H1 (cell line): Measurements from ENCODE around the gene PKD1L1. TPM values are rescaled to one million over a fixed set of nuclear protein-coding genes. Genes with fewer than 3 reads are reported as not detected.

Experiments used
- CTCF ChIA-PET: fragments of 300-600 bp; sonication (Branson Sonifier 250); formaldehyde crosslinking; loops from one replicate; lab custom pipeline; 2021; ENCODE audit not compliant: partially characterized antibody; lab: Charles Lee
- POLR2A ChIA-PET: fragments of 300-600 bp; sonication (Branson Sonifier 250); formaldehyde crosslinking; loops from one replicate; lab custom pipeline; 2021; ENCODE audit warnings: inconsistent platforms; ENCODE audit not compliant: partially characterized antibody; lab: Charles Lee
- DNase-seq, 2 experiments: peaks; one replicate each; pipeline versions ENCODE4 v3.0.0 to v3.0.0-alpha.2; 2010 to 2022; ENCODE audit warnings: low spot score in 2 of 2, low read depth in 1 of 2, mixed read lengths in 1 of 2
- FAIRE-seq: peaks from 2 replicates; lab custom pipeline; 2011; peaks lifted over from hg19 to GRCh38; lab: Jason Lieb, UNC
- H2AFZ ChIP-seq: 2 replicates; pipeline ENCODE4 v1.8.1; 2012; ENCODE audit warnings: low read length, inconsistent platforms
- H2AK5ac ChIP-seq: 2 replicates; pipeline ENCODE4 v1.6.1; 2013; ENCODE audit warnings: low read depth, low read length
- H2BK120ac ChIP-seq: replicated peaks from 2 replicates; pipeline ENCODE3; 2013; ENCODE audit warnings: low read depth, low read length, inconsistent platforms
- H2BK12ac ChIP-seq: 2 replicates; pipeline ENCODE4 v1.6.1; 2013; ENCODE audit warnings: low read depth, low read length
- H2BK15ac ChIP-seq: 2 replicates; pipeline ENCODE4 v1.6.1; 2013; ENCODE audit warnings: low read length
- H2BK20ac ChIP-seq: 2 replicates; pipeline ENCODE4 v1.6.1; 2013; ENCODE audit warnings: low read length
- H2BK5ac ChIP-seq: 2 replicates; pipeline ENCODE4 v1.6.1; 2013; ENCODE audit warnings: low read depth, low read length
- H3K14ac ChIP-seq: 2 replicates; pipeline ENCODE4 v1.6.1; 2013; ENCODE audit warnings: inconsistent platforms; ENCODE audit not compliant: insufficient read length
- H3K18ac ChIP-seq: 2 replicates; pipeline ENCODE4 v1.6.1; 2013; ENCODE audit warnings: low read length; ENCODE audit errors: extremely low read depth
- H3K23ac ChIP-seq: 2 replicates; pipeline ENCODE4 v1.6.1; 2013; ENCODE audit warnings: inconsistent platforms; ENCODE audit not compliant: insufficient read length
- H3K23me2 ChIP-seq: 2 replicates; pipeline ENCODE4 v1.6.1; 2013; ENCODE audit warnings: low read depth, low read length
- H3K27ac ChIP-seq: 2 replicates; pipeline ENCODE4 v1.6.1; 2011; ENCODE audit warnings: low read depth, low read length, inconsistent platforms
- H3K27me3 ChIP-seq, 4 experiments: replicated peaks in 1 of 4; 1 replicate in 1 of 4; 2 replicates in 3 of 4; pipeline versions ENCODE4 v1.6.1 to v1.8.1; 2011 to 2013; ENCODE audit warnings: low read length in 3 of 4, mild to moderate bottlenecking in 3 of 4, inconsistent platforms in 2 of 4, mixed read lengths in 2 of 4, moderate library complexity in 1 of 4; ENCODE audit not compliant: control insufficient read depth in 3 of 4, insufficient read depth in 3 of 4; ENCODE audit errors: extremely low read depth in 1 of 4
- H3K36me3 ChIP-seq, 4 experiments: 2 replicates each; pipeline versions ENCODE4 v1.6.1 to v1.8.1; 2011 to 2013; ENCODE audit warnings: mild to moderate bottlenecking in 4 of 4, low read length in 3 of 4, moderate library complexity in 2 of 4, control low read depth in 1 of 4, inconsistent platforms in 1 of 4; ENCODE audit not compliant: insufficient read depth in 4 of 4, control insufficient read depth in 2 of 4
- H3K4ac ChIP-seq: replicated peaks from 2 replicates; pipeline ENCODE3; 2013; ENCODE audit warnings: low read length, low read depth, mixed read lengths, inconsistent platforms; ENCODE audit not compliant: insufficient read length
- H3K4me1 ChIP-seq, 4 experiments: replicated peaks in 1 of 4; 1 replicate in 1 of 4; 2 replicates in 3 of 4; pipeline versions ENCODE4 v1.6.1 to v1.8.1; 2011 to 2013; ENCODE audit warnings: low read length in 3 of 4, inconsistent platforms in 2 of 4, mixed read lengths in 1 of 4; ENCODE audit not compliant: insufficient read depth in 4 of 4, control insufficient read depth in 3 of 4
- H3K4me2 ChIP-seq, 2 experiments: 2 replicates each; pipeline versions ENCODE4 v1.6.1 to v1.8.1; 2011 to 2013; ENCODE audit warnings: low read depth in 2 of 2, low read length in 2 of 2, control low read depth in 1 of 2, inconsistent platforms in 1 of 2, mild to moderate bottlenecking in 1 of 2; ENCODE audit not compliant: insufficient read depth in 1 of 2
- H3K4me3 ChIP-seq, 4 experiments: fragments of 200-600, 300-600 bp in 1 of 4; sonication (generic), shearing (Covaris generic), sonication (Bioruptor Twin) in 1 of 4; 2 replicates each; pipeline versions ENCODE4 v1.5.1 to v1.8.1; 2011 to 2016; ENCODE audit warnings: low read length in 4 of 4, low read depth in 3 of 4, control low read depth in 2 of 4, inconsistent platforms in 2 of 4, mild to moderate bottlenecking in 2 of 4, mixed read lengths in 1 of 4, moderate library complexity in 1 of 4; ENCODE audit not compliant: insufficient read depth in 2 of 4; ENCODE audit errors: extremely low read depth in 1 of 4
- H3K56ac ChIP-seq: replicated peaks from 2 replicates; pipeline ENCODE3; 2013; ENCODE audit warnings: low read depth, mild to moderate bottlenecking, mixed read lengths, low read length, inconsistent platforms; ENCODE audit not compliant: insufficient read length
- H3K79me1 ChIP-seq: 2 replicates; pipeline ENCODE4 v1.6.1; 2013; ENCODE audit warnings: low read depth, low read length, control low read depth
- H3K79me2 ChIP-seq, 2 experiments: 2 replicates each; pipeline versions ENCODE4 v1.6.1 to v1.8.1; 2012 to 2013; ENCODE audit warnings: low read length in 2 of 2, mild to moderate bottlenecking in 2 of 2, inconsistent platforms in 1 of 2; ENCODE audit not compliant: insufficient read depth in 2 of 2, control insufficient read depth in 1 of 2
- H3K9ac ChIP-seq, 4 experiments: replicated peaks in 1 of 4; 1 replicate in 1 of 4; 2 replicates in 3 of 4; pipeline versions ENCODE4 v1.6.1 to v1.8.1; 2011 to 2013; ENCODE audit warnings: low read depth in 3 of 4, low read length in 3 of 4, control low read depth in 2 of 4, mild to moderate bottlenecking in 2 of 4, moderate library complexity in 2 of 4, inconsistent platforms in 1 of 4; ENCODE audit errors: extremely low read depth in 1 of 4
- H3K9me3 ChIP-seq, 2 experiments: 2 replicates each; pipeline versions ENCODE4 v1.6.1 to v1.8.1; 2012 to 2013; ENCODE audit warnings: mild to moderate bottlenecking in 2 of 2, moderate library complexity in 2 of 2, control low read depth in 1 of 2, inconsistent platforms in 1 of 2, low read depth in 1 of 2, low read length in 1 of 2, mixed read lengths in 1 of 2; ENCODE audit not compliant: insufficient read depth in 2 of 2
- H4K20me1 ChIP-seq, 2 experiments: replicated peaks in 1 of 2; 2 replicates each; pipeline versions ENCODE3 to v1.8.1; 2011 to 2013; ENCODE audit warnings: inconsistent platforms in 2 of 2, low read length in 2 of 2, mild to moderate bottlenecking in 1 of 2; ENCODE audit not compliant: insufficient read depth in 2 of 2, control insufficient read depth in 1 of 2
- H4K5ac ChIP-seq: 2 replicates; pipeline ENCODE4 v1.6.1; 2013; ENCODE audit warnings: low read length, low read depth, mixed read lengths, inconsistent platforms; ENCODE audit not compliant: insufficient read length
- H4K8ac ChIP-seq: 2 replicates; pipeline ENCODE4 v1.8.0; 2013; ENCODE audit warnings: mild to moderate bottlenecking, moderate library complexity, low read length, inconsistent platforms; ENCODE audit not compliant: insufficient read depth; ENCODE audit errors: extremely low read depth
- H4K91ac ChIP-seq: replicated peaks from 2 replicates; pipeline ENCODE3; 2013; ENCODE audit warnings: low read length, mixed read lengths, inconsistent platforms; ENCODE audit not compliant: insufficient read length
- ASH2L ChIP-seq: fragments of 200-600, 300-600 bp; sonication (generic); IDR thresholded peaks from one replicate; pipeline ENCODE4 v1.7.1; 2017; ENCODE audit warnings: low read length
- BACH1 ChIP-seq: IDR thresholded peaks from 2 replicates; pipeline ENCODE4 v1.6.1; 2012; ENCODE audit warnings: low read length, improper control_type of control experiment
- BCL11A ChIP-seq, 2 experiments: IDR thresholded peaks; one replicate each; pipeline ENCODE4 v1.6.1; 2011; ENCODE audit warnings: low read depth in 2 of 2, low read length in 2 of 2, mild to moderate bottlenecking in 2 of 2
- CREB1 ChIP-seq: IDR thresholded peaks from 2 replicates; pipeline ENCODE4 v1.6.1; 2012; ENCODE audit warnings: inconsistent platforms
- EGR1 ChIP-seq: IDR thresholded peaks from 2 replicates; pipeline ENCODE4 v1.6.1; 2011; ENCODE audit warnings: low read depth, low read length, borderline replicate concordance
- GABPA ChIP-seq: IDR thresholded peaks from 2 replicates; pipeline ENCODE4 v1.6.1; 2011; ENCODE audit warnings: mild to moderate bottlenecking, low read length, moderate library complexity, borderline replicate concordance; ENCODE audit not compliant: insufficient read depth
- MAFK ChIP-seq: IDR thresholded peaks from 2 replicates; pipeline ENCODE4 v1.6.1; 2012; ENCODE audit warnings: low read depth, mild to moderate bottlenecking, improper control_type of control experiment, low read length
- NANOG ChIP-seq: IDR thresholded peaks from 2 replicates; pipeline ENCODE4 v1.6.1; 2011; ENCODE audit warnings: low read length, low read depth, mild to moderate bottlenecking, inconsistent platforms; ENCODE audit not compliant: insufficient read depth, poor library complexity, severe bottlenecking
- NRF1 ChIP-seq: IDR thresholded peaks from 2 replicates; pipeline ENCODE4 v1.6.1; 2011; ENCODE audit warnings: mild to moderate bottlenecking, low read depth, low read length, improper control_type of control experiment
- TAF1 ChIP-seq: IDR thresholded peaks from 2 replicates; pipeline ENCODE4 v1.6.1; 2011; ENCODE audit warnings: mild to moderate bottlenecking, low read depth, low read length
- WGBS, 2 experiments: shearing (Covaris generic) in 1 of 2; methylation state at CpG; one replicate each; pipeline versions ENCODE4 v1.1.6 to v1.1.7; 2013 to 2015; ENCODE audit warnings: low lambda C conversion rate in 2 of 2, mixed read lengths in 2 of 2, inconsistent platforms in 1 of 2, low coverage in 1 of 2, missing lambda C conversion rate in 1 of 2; ENCODE audit not compliant: insufficient replicate concordance in 2 of 2, insufficient coverage in 1 of 2, insufficient read length in 1 of 2; ENCODE audit errors: extremely low coverage in 1 of 2, missing lambda C conversion rate in 1 of 2; 5-methylcytosine and 5-hydroxymethylcytosine counted together
- polyA plus RNA-seq, 7 experiments: library from polyadenylated mRNA; depleted of rRNA in 3 of 7; stranded (reverse) in 5 of 7; unstranded in 2 of 7; fragments of >200 nt in 5 of 7; fragments of 200-250 nt in 2 of 7; gene quantifications; 1 replicate in 5 of 7; 2 replicates in 1 of 7; 4 replicates in 1 of 7; pipeline versions ENCODE4 v1.2.1 to v1.2.3, GENCODE V29; 2011 to 2013; ENCODE audit warnings: missing spikeins in 2 of 7, mixed read lengths in 2 of 7
- total RNA-seq: library from RNA; stranded (reverse); fragmentation: NEBNext Ultra II Directional; extraction: Animal tissue kit (Norgen Biotek cat#: 25700); gene quantifications from 2 replicates; pipeline ENCODE4 v1.2.1, GENCODE V29; 2021

Gene PKD1L1
- total and polyA plus RNA-seq, 2 of the 8 experiments (the other 6 are each of a cell fraction or from before 2014, with no cell fraction given) = 0.22 to 0.35 TPM

DNA sequence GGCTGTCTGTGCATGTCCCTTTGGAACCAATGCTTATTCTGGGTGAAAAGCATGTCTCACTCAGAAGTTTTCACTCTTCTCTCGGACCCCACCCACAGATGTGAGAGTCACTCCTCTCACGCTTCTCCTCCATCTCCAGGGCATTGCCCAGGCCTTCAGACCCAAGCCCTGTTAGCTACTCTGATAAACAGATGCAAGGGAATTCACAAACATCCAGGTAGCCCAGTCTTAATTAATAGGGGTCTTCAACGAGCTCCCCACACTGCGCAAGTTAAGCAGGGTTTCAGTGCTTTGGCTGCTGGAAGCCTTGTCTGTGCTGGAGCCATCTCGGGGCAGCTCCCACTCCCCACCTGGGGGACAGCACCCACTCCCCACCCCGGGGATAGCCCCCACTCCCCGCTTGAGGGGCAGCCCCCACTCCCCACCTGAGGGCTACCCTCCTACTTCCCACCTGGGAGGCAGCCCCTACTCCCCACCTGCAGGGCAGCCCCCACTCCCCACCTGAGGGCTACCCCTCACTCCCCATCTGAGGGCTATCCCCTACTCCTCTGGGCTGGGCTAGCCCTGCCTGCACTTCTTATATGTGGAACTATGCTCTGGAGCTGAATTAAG lies 8.7 kb downstream of the PKD1L1 start:
- Histone ChIP-seq H3K27ac (no peak overlapping the region), H3K27me3 (no peaks in the 10 kb centered on the region), H3K4me1 (peaks cover 0 to 9% (median 5%) of the 10 kb centered on the region in 4 experiments; a peak in 6 of 7 replicates), H3K18ac (no peak overlapping the region), H4K91ac (no peak overlapping the region), H2AFZ (no peak overlapping the region), H3K36me3 (no peaks in the 10 kb centered on the region), H3K79me1 (no peaks in the 10 kb centered on the region), H2BK20ac (no peak overlapping the region), H4K20me1 (no peaks in the 10 kb centered on the region)
- DNase-seq (no peak), FAIRE-seq (no peak)
- POLR2A ChIA-PET = no interaction called here
- CTCF ChIA-PET = interaction anchor here (0.8 to 5.4 kb wide), 17 partner anchors 11 to 670 kb away, joined by 3 to 34 read pairs (median 5); partner anchors contain the start of gene PKD1L1
- TF ChIP-seq EGR1 (no peak), BACH1 (no peak), CREB1 (no peak), BCL11A (IDR thresholded peaks at IDR 0.05; ENCODE audit: low read depth in 2 of 2, low read length in 2 of 2) (no peak), NANOG (no peak), TAF1 (no peak), GABPA (no peak), NRF1 (no peak), MAFK (no peak), ASH2L (no peak)
- TF ChIP-seq, all 59 proteins: peak for 0
- H3K4me3 ChIP-seq = no peak overlapping the region
- no peak overlapping the region for H4K5ac ChIP-seq
- no peak overlapping the region for H3K4ac ChIP-seq
- H3K14ac ChIP-seq = no peak overlapping the region
- H2BK12ac ChIP-seq = no peak overlapping the region
- no peak overlapping the region for H3K9ac ChIP-seq
- H2AK5ac ChIP-seq = no peak overlapping the region
- no peak overlapping the region for H3K56ac ChIP-seq
- no peak overlapping the region for H2BK5ac ChIP-seq
- no peaks in the 10 kb centered on the region for H3K79me2 ChIP-seq
- H2BK120ac ChIP-seq = no peak overlapping the region
- no peak overlapping the region for H3K23ac ChIP-seq
- H3K23me2 ChIP-seq = no peaks in the 10 kb centered on the region
- no peak overlapping the region for H3K4me2 ChIP-seq
- 86% methylated on average over 4 of the region's 7 CpGs; no CpG with 5 or more reads in 1 of the 2 experiments for WGBS, 2 experiments
- H4K8ac ChIP-seq = no peak overlapping the region
- H2BK15ac ChIP-seq = peak overlapping the region; percentile 73; the same call in 1 of the 2 replicates
- H3K9me3 ChIP-seq = no peaks in the 10 kb centered on the region
